HL-60/S4 (cell line): ENCODE results near the gene RAB30.

Experiments used
- in situ Hi-C: fragments of 300-500 bp; cut with MboI; formaldehyde crosslinking; loops from 2 replicates; pipeline ENCODE4 v1.14.3; 2022; ENCODE audit warnings: low sequenced_read_pairs

The RAB30 gene

DNA sequence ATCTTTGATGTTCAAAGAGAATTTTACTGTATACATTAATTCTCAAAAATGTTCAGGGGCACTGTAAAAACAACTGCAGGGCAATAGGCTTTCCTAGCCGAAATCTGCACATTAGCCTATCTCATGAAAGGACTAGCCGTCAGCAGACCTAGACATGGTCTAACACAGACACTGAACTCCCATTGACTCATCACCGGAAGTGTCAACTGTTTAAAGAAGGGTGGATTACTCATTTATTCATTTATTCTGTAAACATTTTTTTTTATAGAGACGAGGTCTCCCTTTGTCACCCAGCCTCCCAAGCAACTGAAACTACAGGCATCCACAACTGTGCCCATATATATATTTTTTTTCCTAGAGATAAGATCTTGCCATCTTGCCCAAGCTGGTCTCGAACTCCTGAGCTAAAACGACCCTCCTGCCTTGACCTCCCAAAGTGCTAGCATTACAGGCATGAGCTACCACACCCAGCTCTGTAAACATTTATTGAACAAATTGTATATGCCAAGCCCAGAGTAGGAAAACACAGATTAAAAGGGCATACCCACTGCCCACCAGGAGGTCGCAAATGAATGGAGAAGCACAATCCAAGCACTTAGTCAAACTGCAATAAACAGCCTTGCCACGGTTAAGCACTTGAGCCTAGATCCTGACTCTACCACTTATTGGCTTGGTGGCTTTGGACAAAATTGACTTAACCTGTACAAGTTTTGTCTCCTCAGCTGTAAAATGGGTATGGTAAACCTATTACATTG, 26.6 kb downstream of the RAB30 start:
- in situ Hi-C loops = no loop called here

DNA sequence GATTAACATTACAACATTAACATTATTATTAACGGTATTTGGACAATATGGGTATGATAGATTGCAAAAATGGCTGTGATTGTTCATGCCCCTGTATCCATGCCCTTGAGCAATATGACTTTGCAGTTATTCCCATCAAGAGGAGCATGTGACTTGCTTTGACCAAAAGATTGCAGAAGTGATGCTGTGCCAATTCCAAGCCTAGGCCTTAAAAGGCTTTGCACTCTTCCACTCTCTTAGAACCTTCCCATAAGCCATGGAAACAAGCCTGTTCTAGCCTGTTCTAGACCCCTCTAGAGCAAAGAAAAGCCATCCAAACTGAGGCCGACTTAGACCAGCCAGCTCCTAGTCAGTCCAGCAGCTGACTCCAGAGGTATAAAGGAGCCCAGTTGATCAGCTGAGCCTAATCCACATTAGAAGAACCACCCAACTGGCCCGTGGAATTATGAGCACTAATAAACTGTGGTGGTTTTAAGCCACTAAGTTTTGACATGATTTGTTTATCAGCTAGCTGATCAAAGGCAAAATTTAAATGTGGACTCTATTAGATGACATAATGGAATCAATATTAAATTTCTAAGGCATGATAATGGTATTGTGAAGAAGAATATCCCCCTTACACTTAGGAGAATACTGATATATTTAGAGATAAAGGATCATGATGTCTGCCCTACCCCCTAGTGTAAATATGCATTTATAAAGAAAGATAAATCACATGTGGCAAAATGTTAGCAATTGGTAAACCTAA, 28.6 kb downstream of the RAB30 start:
- in situ Hi-C loops = no loop called here

DNA sequence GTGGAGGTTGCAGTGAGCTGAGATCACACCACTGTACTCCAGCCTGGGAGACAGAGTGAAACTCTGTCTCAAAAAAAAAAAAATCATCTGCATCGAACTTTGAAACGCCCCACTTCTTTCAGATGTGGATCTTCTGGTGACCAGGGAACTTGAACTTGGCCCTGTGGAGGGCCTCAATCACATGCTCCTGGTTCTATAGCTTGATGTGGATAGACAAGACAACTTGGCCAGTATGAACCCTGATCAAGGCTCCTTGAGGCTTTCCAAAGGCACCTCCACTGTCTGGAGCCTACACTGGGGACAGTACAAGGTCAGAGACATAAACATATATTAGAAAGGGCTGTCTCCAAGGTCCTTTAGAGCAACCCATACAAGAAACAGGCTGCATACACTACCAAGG, 30.6 kb downstream of the RAB30 start:
- in situ Hi-C loops = no loop called here

DNA sequence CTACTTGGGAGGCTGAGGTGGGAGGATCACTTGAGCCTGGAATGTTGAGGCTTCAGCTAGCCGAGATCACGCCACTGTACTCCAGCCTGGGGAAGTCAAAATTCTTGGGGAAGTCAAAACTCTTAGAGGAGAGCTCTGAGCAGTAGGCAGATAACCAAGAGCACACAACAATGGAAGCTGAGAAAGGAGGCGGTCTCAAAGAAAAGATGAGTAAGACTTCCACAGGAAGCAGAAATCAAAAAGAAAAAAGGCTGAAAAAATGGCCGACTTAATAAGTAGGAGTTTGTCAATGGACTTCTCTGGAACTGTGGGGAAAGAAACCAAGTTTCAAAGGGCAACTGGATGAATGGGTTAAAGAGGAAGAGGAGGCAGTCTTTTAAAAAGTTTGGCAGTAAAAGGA, 32.1 kb downstream of the RAB30 start:
- in situ Hi-C loops = no loop called here

DNA sequence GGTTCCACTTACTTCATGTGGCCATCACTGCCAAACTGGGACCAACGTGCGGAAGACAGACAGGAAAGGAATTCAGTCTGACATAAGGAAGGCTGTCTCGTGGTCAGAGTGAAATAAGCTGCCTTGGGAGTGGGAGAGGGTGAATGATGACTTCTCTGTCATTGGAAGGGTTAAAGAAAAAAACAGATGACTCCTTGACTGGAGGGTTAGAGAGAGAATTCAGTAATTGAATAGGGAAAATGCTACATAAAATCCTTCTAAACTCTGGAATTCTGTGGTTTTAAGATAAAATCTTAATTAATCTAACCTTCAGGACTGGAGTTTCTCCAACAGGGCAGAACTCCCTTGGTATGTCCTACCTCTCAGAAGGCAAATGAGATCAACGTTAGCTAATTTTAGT, 33.8 kb downstream of the RAB30 start:
- in situ Hi-C loops = no loop called here

DNA sequence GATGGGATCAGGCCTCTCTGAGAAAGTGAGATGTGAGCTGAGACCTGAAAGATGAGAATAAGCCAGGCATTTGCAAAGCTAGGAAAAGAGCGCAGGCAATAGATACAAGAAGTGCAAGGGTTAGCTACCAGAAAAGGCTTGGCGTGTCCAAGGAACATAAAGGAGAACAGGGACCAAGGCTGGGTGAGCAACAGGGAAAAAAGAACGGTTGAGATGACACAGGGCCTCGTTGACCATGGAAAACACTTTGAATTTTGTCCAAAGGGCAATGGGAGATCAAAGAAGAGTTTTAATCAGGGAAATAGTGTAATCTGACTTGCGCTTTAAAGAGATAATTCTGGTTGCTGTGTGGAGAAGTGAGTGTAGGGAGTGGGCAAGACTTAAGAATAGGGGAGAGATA, 35.0 kb downstream of the RAB30 start:
- in situ Hi-C loops = no loop called here

DNA sequence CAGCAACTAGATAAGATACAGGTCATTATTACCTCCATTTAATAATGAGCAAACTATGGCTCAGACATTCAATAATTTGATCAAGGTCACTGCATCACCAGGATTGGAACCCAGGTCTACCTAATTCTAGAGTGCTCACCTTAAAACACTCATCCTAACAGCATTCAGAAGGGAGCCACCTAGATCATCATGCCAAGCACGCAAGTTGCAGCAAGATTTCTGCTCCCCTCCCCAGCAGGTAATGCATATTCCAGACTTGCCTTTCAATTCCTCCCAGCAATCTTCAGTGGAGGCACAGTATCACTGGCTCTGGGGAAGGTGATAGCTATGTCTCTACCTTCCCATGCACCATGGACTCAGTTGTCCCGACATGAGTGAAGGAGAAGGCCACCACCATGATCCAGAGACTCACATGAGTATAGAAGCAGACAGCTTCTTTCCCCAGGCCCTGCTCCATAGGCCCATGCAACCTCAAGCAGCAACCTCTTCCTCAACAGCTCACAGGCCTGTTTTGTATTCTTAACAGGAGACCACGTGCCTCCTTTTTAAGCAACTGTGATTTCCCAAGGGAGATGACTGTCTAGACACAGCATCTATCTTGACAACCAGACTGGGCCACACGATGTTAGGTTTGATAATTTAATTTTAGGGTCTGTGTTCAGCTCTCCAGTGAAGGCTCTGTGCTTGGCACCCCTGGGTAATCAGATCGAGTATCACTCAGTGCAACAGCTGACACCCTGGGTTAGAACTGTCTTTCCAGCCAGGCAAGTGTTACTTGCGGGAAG, 36.4 kb downstream of the RAB30 start:
- in situ Hi-C loops = no loop called here

DNA sequence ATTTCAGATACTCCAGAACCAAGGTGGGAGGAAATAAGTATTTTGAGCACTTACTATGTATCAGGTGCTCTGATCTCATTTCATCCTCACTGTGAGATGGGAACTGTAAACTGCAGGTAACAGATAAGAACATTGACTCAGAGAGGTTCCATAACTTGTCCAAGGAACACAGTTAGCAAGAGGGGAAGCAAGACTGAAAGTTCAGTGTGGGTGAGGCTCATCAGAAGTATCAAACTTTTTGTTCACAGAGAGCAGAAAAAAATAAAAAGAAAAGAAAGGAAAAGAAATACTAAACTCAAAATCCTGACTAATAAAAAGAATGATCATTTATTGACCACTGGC, 37.1 kb downstream of the RAB30 start:
- in situ Hi-C loops = no loop called here

DNA sequence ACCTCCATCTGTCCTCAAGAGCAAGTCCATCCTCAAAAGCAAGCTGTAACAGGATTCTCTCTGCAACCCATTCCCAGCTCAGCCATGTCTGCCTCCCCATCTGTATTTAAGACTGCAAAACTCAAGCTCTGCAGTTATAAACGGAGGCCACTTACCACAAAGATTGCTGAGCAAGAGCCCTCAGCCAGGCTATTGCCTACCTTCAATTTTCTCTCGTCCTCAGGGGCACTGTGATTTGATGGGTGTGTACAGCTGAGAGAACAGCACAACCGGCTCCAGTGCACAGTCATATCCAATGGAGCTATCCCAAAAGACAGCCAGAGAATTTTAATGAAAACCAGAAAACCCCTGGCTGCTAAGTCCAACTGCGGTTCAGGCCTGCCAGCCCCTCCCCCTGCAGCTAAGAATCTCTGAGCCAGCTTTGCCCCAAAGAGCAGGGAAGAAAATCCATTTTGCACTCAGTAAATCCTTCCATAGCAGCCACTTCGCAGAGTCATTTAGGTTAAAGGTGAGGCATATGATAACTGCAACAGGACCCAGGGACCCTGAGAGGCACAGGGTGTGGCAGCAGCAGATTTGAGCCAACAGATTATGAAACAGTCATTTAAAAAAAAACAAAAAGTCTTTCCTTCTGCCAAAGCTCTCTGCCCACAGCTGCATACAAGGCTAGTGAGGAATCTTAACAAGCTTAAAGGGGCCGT, 37.6 kb downstream of the RAB30 start:
- in situ Hi-C loops = no loop called here

DNA sequence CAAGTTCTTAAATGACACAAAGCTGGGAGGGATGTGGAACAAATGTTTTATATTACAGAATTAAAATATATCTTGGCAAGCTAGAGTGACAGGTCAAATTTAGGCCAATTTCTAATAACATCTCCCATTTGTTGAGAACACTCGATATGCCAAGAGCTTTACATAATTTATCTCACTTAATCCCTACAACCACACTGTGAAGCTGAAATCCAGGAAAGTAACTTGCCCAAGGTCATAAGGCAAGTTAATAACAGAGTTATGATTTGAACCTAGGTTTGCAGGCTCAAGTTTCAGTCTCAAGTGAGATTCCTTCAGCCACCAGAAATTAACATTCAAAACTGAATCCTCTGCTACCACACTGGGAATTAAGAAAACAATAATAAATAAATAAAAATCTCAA, 38.3 kb downstream of the RAB30 start:
- in situ Hi-C loops = no loop called here

DNA sequence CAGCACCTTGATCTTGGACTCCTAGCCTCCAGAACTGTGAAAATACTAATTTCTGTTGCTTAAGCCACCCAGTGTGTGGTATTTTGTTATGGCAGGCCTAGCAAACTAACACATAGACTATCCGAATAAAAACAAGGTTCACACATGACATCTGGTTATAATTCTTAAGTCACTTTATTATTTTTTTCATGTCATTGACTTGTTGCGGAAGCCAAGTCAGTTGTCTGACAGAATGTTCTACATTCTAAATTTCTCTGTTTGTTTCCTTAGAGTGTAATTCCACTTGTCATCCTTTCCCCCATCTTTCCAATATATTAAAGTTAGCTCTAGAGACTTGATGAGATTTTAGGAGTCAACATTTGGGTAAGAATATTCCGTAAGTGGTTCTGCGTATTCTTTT, 40.6 kb downstream of the RAB30 start:
- in situ Hi-C loops = no loop called here

DNA sequence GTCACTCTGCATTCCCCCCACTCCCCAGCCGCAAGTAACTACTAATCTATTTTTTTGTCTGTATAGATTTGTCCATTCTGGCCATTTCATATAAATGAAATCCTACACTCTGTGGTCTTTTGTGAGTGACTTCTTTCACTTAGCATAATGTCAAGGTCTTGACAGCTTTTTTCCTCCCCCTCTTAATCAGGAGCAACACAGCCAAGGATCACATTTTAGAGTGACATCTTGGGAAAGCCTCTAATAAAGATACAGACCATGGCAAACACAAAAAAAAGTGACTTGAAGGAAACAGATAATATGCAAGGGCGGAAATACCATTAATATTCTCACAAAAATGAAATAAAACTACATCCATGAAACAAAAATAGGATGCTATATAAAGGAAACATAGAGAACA, 43.9 kb downstream of the RAB30 start:
- in situ Hi-C loops = no loop called here

DNA sequence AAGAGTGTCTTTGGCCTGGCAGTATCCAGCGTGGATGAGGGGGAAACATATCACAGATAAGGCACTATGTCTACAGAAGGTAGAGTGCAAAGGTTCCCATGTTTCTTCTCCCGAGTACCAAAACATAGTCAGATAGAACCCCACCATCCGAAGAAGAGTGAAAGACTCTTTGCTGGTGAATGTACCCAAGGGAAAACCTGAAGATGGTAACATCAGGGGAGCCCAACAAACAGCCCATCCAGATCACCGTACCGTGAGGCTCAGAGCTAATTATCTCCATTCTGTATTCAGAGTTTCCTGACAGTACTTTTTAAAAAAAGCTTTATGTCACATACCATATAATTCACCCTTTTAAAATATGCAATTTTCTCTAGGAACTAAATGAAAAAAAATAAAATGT, 44.4 kb downstream of the RAB30 start:
- in situ Hi-C loops = no loop called here

DNA sequence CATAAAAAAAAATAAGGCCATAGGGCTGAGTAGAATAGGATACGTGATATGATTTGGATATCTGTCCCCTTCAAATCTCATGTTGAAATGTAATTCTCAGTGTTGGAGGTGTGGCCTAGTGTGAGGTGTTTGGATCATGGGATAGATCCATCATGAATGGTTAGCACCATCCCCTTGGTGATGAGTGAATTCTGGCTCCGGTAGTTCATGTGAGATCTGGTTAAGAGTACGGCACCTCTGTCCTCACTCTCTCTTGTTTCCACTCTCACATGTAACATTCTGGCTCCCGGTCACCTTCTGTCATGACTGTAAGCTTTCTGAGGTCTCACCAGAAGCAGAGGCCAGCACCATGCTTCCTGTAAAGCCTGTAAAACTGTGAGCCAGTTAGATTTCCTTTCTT, 45.5 kb downstream of the RAB30 start:
- in situ Hi-C loops = no loop called here

DNA sequence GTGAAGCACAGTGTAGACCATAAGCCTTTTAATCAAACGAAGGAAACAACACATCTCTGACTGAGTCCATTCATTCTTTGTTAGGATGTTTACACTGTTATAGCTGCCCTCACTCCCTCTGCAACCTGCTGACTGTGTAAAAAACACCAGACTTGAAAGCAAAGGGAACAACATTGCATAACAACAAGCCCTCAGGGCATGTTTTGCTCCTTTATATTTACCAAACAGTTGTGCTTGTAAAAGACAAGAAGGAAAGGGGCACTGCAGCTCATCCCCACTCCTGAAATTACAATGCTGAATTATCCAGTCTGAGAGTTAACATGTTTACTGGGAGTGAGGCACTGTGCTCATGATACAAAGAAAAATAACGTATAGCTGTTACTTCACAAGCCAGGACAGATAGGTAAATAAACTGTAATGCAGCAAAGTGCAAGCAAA, 46.4 kb downstream of the RAB30 start:
- in situ Hi-C loops = no loop called here

DNA sequence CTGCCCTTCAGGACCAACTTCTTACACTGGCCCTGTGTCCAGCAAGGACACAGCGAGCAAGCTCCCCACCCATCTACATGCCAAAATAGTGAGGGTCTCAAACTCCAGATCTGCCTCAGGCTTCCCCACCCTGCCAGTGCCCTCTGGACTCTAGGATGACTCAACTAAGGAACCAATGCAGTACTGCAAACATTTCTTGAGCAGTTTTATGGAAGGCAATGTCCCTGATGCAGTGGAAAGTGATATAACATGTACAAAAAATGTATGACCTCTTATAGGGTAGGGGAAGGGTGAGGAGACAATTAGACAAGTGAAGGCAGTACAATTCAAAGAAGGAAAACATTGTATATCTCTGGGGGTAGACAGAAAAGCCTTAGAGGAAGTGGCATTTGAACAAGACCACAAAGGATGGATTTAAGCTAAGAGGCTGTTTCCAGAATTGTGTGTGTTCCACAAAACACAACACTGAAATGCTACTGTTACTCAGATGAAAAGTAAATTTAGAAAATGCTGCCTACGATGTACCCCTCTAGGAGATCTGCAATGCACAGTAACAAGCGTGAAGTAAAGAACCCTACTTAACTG, 47.3 kb downstream of the RAB30 start:
- in situ Hi-C loops = no loop called here

DNA sequence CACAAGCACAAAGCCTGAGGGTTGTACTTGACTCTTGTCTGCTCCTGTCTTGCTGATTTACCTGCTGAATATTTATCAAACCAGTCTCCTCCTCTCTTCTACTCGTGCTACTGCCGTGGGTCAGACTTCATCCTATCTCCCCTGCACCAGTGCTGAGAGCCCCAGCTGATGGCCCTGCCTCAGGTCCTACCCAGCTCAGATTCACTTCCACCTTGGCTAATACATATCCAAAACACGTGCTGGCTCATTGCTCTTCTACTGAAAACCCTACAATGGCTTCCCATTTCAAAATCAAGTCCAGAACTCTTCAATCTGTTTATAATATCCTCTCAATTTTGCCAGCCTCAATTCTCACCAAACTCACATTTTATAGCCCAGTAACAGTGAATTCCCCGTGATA, 48.3 kb downstream of the RAB30 start:
- in situ Hi-C loops = no loop called here

DNA sequence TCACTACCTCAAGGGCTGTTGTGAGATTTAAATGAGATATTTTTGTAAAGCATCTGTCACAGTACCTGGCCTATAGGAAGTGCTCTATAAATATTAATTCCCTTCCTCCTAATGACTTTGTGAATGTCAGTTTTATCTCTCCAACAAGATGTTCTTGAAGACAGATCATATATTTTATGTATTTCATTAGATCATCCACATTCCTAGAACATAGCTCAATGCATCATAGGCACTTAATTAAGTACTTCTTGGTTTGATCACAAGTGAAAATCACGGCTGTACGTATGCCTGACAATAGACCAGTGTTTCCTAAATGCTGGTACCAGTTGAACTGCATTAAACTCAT, 49.9 kb downstream of the RAB30 start:
- in situ Hi-C loops = no loop called here

DNA sequence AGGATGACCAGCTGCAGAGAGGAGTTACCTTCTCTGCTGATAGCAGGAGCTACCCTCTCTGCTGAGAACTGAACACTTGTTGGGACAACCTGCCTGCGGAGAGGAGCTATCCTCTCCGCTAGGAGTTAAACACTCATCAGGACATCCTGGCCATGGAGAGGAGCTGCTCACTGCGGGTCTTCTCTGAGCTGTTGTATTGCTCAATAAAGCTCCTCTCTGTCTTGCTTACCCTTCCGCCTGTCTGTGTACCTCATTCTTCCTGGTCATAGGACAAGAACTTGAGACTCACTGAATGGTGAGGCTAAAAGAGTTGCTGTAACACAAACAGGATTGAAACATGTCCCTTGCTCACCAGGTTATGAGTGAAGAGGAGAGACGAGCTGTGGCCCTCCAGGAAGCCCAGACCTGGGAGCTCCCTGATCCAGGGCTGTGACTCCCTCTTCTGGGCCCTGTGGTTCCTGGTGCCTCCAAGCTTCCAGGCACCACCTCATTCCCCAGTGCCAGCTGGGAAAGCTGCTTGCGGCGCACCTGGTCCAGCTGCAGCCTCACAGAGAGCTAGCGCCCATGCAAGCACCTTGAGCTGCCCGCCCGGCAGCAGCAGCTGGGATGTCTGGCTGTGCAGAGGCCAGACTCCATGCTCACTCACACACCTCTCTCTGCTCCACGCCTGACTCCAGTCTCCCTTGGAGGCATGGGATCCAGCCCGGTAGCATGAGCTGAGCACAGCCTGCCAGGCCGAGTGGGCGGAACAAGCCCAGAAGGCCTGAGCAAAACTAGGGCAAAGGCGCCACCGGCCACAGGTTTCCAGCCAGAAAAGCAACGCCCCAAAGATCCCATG, 50.5 kb downstream of the RAB30 start:
- in situ Hi-C loops = no loop called here

DNA sequence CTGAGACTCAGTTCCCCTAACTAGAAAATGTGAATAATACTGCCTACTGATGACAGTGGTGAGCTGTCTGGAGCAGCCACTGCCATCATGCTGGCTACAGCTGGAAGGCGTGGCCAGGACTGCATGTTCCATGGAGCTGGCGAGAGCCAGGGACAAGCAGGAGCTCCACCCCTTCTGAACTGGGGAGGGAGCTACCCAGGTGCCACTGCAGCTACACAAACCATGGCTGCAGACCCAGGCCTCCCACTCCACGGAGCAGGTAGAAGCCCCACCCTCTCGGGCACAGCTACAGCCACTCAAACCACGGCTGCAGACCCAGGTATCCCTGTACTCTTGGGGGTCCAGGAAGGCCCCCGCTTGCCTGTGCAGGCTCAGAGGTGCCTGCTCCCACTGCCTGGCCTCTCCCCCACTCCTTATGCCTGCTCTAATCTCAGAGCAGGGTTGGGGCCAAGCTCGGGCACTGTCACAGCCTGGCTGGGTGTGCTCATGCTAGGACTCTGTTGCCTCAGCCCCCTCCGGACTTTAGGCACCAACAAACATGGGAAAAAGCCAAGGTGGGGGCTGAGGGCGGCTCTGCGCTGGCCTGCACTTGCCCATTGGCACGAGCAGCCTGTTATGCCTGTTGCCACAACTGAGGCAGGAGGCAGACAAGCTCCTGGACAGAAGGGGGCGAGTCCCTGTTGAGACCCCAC, 51.7 kb downstream of the RAB30 start:
- in situ Hi-C loops = no loop called here
